ENCODE data around the gene AGAP1.

Gene AGAP1

GRCh38 chr2:236033462-236033861 lies 539.6 kb downstream of the AGAP1 start:
- no peak for TF ChIP-seq Cebpa-rat (IDR thresholded peaks at IDR 0.05)
- H3K4me3 ChIP-seq: no peak overlapping the region
- H3K27me3 ChIP-seq: no peaks in the 10 kb centered on the region
- H3K4me1 ChIP-seq: no peaks in the 10 kb centered on the region
- H4K20me1 ChIP-seq: no peaks in the 10 kb centered on the region
- peaks cover 52% of the 10 kb centered on the region for H3K36me3 ChIP-seq
- no peak overlapping the region for H3K4me2 ChIP-seq
- H3K9me3 ChIP-seq: peaks cover 31% of the 10 kb centered on the region
- H3K27ac ChIP-seq: no peak overlapping the region
- no peak overlapping the region for H3K9ac ChIP-seq

- Histone ChIP-seq H3K4me3 (no peak overlapping the region), H3K27ac (no peak overlapping the region), H3K4me2 (no peak overlapping the region), H3K27me3 (no peaks in the 10 kb centered on the region), H3K36me3 (peaks cover 61% of the 10 kb centered on the region), H4K20me1 (no peaks in the 10 kb centered on the region), H3K9me3 (peaks cover 18% of the 10 kb centered on the region), H3K9ac (no peak overlapping the region), H3K4me1 (no peaks in the 10 kb centered on the region)
- TF ChIP-seq Cebpa-rat (IDR thresholded peaks at IDR 0.05): no peak
Measured at GRCh38 chr2:236034974-236035373, 541.1 kb downstream of the AGAP1 start.

- no peak overlapping the region for H3K4me3 ChIP-seq
- H3K9ac ChIP-seq: no peak overlapping the region
- H3K27ac ChIP-seq: no peak overlapping the region
- no peaks in the 10 kb centered on the region for H4K20me1 ChIP-seq
- peaks cover 7% of the 10 kb centered on the region; the same call in 1 of the 2 replicates for H3K9me3 ChIP-seq
- no peak overlapping the region for H3K4me2 ChIP-seq
- H3K27me3 ChIP-seq: no peaks in the 10 kb centered on the region
- H3K4me1 ChIP-seq: no peaks in the 10 kb centered on the region
- peaks cover 62% of the 10 kb centered on the region for H3K36me3 ChIP-seq
- TF ChIP-seq Cebpa-rat (IDR thresholded peaks at IDR 0.05): no peak
Measured at GRCh38 chr2:236036045-236036444, 542.2 kb downstream of the AGAP1 start.

GRCh38 chr2:236038096-236038495 lies 544.3 kb downstream of the AGAP1 start:
- peaks cover 69% of the 10 kb centered on the region for H3K36me3 ChIP-seq
- no peaks in the 10 kb centered on the region for H3K4me1 ChIP-seq

GRCh38 chr2:236040600-236041328 lies 546.9 kb downstream of the AGAP1 start:
- Histone ChIP-seq H3K27me3 (no peaks in the 10 kb centered on the region), H4K20me1 (no peaks in the 10 kb centered on the region), H3K36me3 (peaks cover 90% of the 10 kb centered on the region), H3K27ac (no peak overlapping the region), H3K9ac (no peak overlapping the region), H3K4me1 (no peaks in the 10 kb centered on the region), H3K9me3 (no peaks in the 10 kb centered on the region), H3K4me3 (no peak overlapping the region), H3K4me2 (no peak overlapping the region)
- no peak for TF ChIP-seq Cebpa-rat (IDR thresholded peaks at IDR 0.05)

More at GRCh38 chr2:236038096-236038495, 544.3 kb downstream of the AGAP1 start:
- no peaks in the 10 kb centered on the region for H4K20me1 ChIP-seq
- no peaks in the 10 kb centered on the region for H3K27me3 ChIP-seq
- no peak overlapping the region for H3K4me3 ChIP-seq
- no peak overlapping the region for H3K27ac ChIP-seq
- H3K9me3 ChIP-seq: no peaks in the 10 kb centered on the region
- H3K9ac ChIP-seq: no peak overlapping the region
- H3K4me2 ChIP-seq: no peak overlapping the region
- TF ChIP-seq Cebpa-rat (IDR thresholded peaks at IDR 0.05): no peak

- Histone ChIP-seq H3K27ac (no peak overlapping the region), H3K27me3 (no peaks in the 10 kb centered on the region), H3K9me3 (no peaks in the 10 kb centered on the region), H3K36me3 (peaks cover 90% of the 10 kb centered on the region), H3K4me2 (no peak overlapping the region), H4K20me1 (no peaks in the 10 kb centered on the region), H3K4me1 (no peaks in the 10 kb centered on the region), H3K4me3 (no peak overlapping the region), H3K9ac (no peak overlapping the region)
- no peak for TF ChIP-seq Cebpa-rat (IDR thresholded peaks at IDR 0.05)
Measured at GRCh38 chr2:236041616-236042015, 547.8 kb downstream of the AGAP1 start.

GRCh38 chr2:236042087-236042486 lies 548.2 kb downstream of the AGAP1 start:
- no peak overlapping the region for H3K4me3 ChIP-seq
- no peaks in the 10 kb centered on the region for H3K9me3 ChIP-seq
- TF ChIP-seq Cebpa-rat (IDR thresholded peaks at IDR 0.05): no peak
- no peak overlapping the region for H3K9ac ChIP-seq
- no peaks in the 10 kb centered on the region for H4K20me1 ChIP-seq
- no peaks in the 10 kb centered on the region for H3K27me3 ChIP-seq
- H3K4me1 ChIP-seq: no peaks in the 10 kb centered on the region
- no peak overlapping the region for H3K27ac ChIP-seq
- peaks cover 88% of the 10 kb centered on the region for H3K36me3 ChIP-seq
- H3K4me2 ChIP-seq: no peak overlapping the region

- H3K9me3 ChIP-seq: no peaks in the 10 kb centered on the region
- no peaks in the 10 kb centered on the region for H3K27me3 ChIP-seq
- peaks cover 91% of the 10 kb centered on the region for H3K36me3 ChIP-seq
- no peak overlapping the region for H3K4me3 ChIP-seq
- H3K4me1 ChIP-seq: peaks cover 6% of the 10 kb centered on the region
- H4K20me1 ChIP-seq: no peaks in the 10 kb centered on the region
- H3K4me2 ChIP-seq: no peak overlapping the region
- no peak overlapping the region for H3K27ac ChIP-seq
- TF ChIP-seq Cebpa-rat (IDR thresholded peaks at IDR 0.05): no peak
- no peak overlapping the region for H3K9ac ChIP-seq
Measured at GRCh38 chr2:236044191-236044590, 550.3 kb downstream of the AGAP1 start.

- H3K4me3 ChIP-seq: no peak overlapping the region
- no peaks in the 10 kb centered on the region for H3K27me3 ChIP-seq
- no peak for TF ChIP-seq Cebpa-rat (IDR thresholded peaks at IDR 0.05)
- H4K20me1 ChIP-seq: no peaks in the 10 kb centered on the region
- no peak overlapping the region for H3K9ac ChIP-seq
- H3K36me3 ChIP-seq: peaks cover 81% of the 10 kb centered on the region
- no peak overlapping the region for H3K4me2 ChIP-seq
- H3K4me1 ChIP-seq: peaks cover 15% of the 10 kb centered on the region
- no peaks in the 10 kb centered on the region for H3K9me3 ChIP-seq
- no peak overlapping the region for H3K27ac ChIP-seq
Measured at GRCh38 chr2:236045251-236046235, 551.7 kb downstream of the AGAP1 start.

- H3K9me3 ChIP-seq: no peaks in the 10 kb centered on the region
- no peak for TF ChIP-seq Cebpa-rat (IDR thresholded peaks at IDR 0.05)
- no peak overlapping the region for H3K9ac ChIP-seq
- H3K36me3 ChIP-seq: peaks cover 80% of the 10 kb centered on the region
- H3K4me1 ChIP-seq: peaks cover 15% of the 10 kb centered on the region
- no peak overlapping the region for H3K27ac ChIP-seq
- no peaks in the 10 kb centered on the region for H4K20me1 ChIP-seq
- H3K4me3 ChIP-seq: no peak overlapping the region
- H3K4me2 ChIP-seq: no peak overlapping the region
- H3K27me3 ChIP-seq: no peaks in the 10 kb centered on the region
Measured at GRCh38 chr2:236046715-236047114, 552.9 kb downstream of the AGAP1 start.
